Ovary (tissue), 9 donors: ENCODE results near the gene IMMP2L. TPM values are rescaled to one million over a fixed set of nuclear protein-coding genes. Genes with fewer than 3 reads are reported as not detected.

Source experiments
- DNase-seq, 5 donors: peaks; one replicate each; pipeline ENCODE4 v3.0.0-alpha.2; 2019 to 2020
- H3K27ac ChIP-seq, 2 donors: fragments of 200-600 bp; one replicate each; pipeline versions ENCODE4 v1.5.1 to v1.8.0; 2019 to 2022
- H3K27me3 ChIP-seq: fragments of 200-600 bp; one replicate; pipeline ENCODE4 v1.8.0; 2022
- H3K36me3 ChIP-seq: fragments of 200-600 bp; sonication (generic); one replicate; pipeline ENCODE4 v1.5.1; 2019
- H3K4me1 ChIP-seq: one replicate; pipeline ENCODE4 v1.8.1; 2013; ENCODE audit warnings: mild to moderate bottlenecking, moderate library complexity; ENCODE audit not compliant: insufficient read depth
- H3K4me3 ChIP-seq: fragments of 200-600 bp; sonication (generic); one replicate; pipeline ENCODE4 v1.5.1; 2017
- H3K9me3 ChIP-seq, 2 donors: fragments of 200-600 bp in 1 of 2; sonication (generic) in 1 of 2; one replicate each; pipeline versions ENCODE4 v1.5.1 to v1.8.1; 2013 to 2019; ENCODE audit warnings: mild to moderate bottlenecking in 1 of 2, moderate library complexity in 1 of 2
- EP300 ChIP-seq: sonication (generic); formaldehyde crosslinking; IDR thresholded peaks from one replicate; pipeline ENCODE4 v1.6.1; 2017; ENCODE audit warnings: antibody characterized with exemption
- POLR2A ChIP-seq: fragments of 450-650 bp; IDR thresholded peaks from one replicate; pipeline ENCODE4 v1.6.1; 2017; ENCODE audit warnings: antibody characterized with exemption, mild to moderate bottlenecking, moderate library complexity
- WGBS, 3 donors: extraction: QIAGEN DNeasy Blood & Tissue Kit in 1 of 3; methylation state at CpG; one replicate each; pipeline versions ENCODE4 v1.1.5 to v1.1.7; 2013 to 2017; 5-methylcytosine and 5-hydroxymethylcytosine counted together
- intact Hi-C, 4 donors: fragments of 100-400 bp; cut with DNase I; formaldehyde crosslinking; loops; one replicate each; pipeline versions ENCODE4 v1.11.0 to v1.15.1; 2022 to 2023
- polyA plus RNA-seq, 2 donors: library from polyadenylated mRNA; stranded (reverse); fragments of 200-250 nt in 1 of 2; fragments of 350-450 nt in 1 of 2; fragmentation: Illumina TruSeq in 1 of 2; extraction: RNeasy Lipid Tissue Mini Kit (QIAGEN cat#74804) in 1 of 2; gene quantifications; one replicate each; pipeline ENCODE4 v1.2.3, GENCODE V29; 2013 to 2014
- total RNA-seq, 7 donors: library from RNA; depleted of rRNA in 2 of 7; stranded (reverse); fragments of >200 nt in 2 of 7; fragmentation: NEBNext Ultra II Directional in 3 of 7; extraction: Animal tissue kit (Norgen Biotek cat#: 25700) in 3 of 7; gene quantifications; one replicate each; pipeline versions ENCODE4 v1.1.0 to v1.2.4, GENCODE V29; 2016 to 2023
- TF ChIP-seq, protein P1 (sequence below), 3 donors: fragments of 450-650 bp in 2 of 3; fragments of 200-600 bp in 1 of 3; IDR thresholded peaks; one replicate each; pipeline versions ENCODE4 v1.5.1 to v1.8.0; 2016 to 2022; ENCODE audit warnings: antibody characterized with exemption in 3 of 3, mild to moderate bottlenecking in 1 of 3
- donor health status: DM: no; HTN: no; CAD: no; lungs with moderate emphysema.
- donor health status: DM: no; HTN: no; CAD: no.
- donor health status: Bipolar disorder and iron deficiency.
- donor health status: DM: yes; HTN: yes; CAD: no.
- donor health status: DM: no; HTN: no; CAD: no.
- donor health status: DM: yes; HTN: yes; CAD: no.

The IMMP2L gene
- total and polyA plus RNA-seq, 9 donors: 19.5 to 36.9 (median 29.9) TPM

DNA sequence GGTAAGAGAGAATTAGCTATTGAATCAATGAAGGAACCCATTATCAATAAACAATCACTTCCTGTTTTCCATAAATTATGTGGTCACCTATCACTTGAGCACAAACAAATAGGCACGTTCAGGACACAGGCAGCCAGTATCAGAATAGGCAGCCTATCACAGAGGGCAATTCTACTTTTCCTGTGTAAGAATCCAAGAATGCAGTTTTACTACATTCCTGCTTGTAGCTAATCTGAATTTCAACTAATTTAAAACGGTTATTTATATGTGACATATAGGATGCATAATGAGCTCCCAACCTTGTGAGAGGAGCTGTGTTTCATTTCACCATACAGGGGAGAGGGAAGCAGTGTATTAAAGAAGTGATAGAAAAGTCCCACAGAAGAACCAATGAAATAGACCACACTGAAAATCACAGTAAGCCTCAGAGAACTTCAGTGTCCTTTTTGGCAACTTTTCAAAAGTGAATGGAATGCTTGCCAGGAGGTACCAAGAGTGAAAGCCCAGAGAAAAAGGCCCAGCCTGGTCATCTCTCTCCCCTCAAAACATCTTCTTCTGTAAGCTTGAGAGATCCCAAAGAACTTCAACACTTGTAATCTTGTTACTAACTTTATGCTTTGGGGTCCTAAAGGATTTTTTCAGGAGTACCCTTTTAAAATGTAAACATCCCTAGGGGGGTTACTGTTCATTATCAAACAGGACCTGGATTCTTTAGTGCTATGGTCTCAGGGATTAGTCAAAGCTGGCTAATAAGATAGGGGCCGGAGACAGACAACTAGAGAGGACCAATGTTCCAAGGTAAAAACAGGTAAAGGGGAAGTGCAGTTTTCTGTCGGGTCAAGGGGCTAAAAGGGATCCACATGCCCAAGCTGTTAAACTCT is 1.3 kb downstream of the IMMP2L start:
- WGBS, 3 donors: 30 to 35% (median 35%) methylated on average over 4 of the region's 4 CpGs
- intact Hi-C loops: no loop called here
- Histone ChIP-seq H3K4me1 (peaks cover 2% of the 10 kb centered on the region), H3K36me3 (no peaks in the 10 kb centered on the region), H3K4me3 (peak overlapping the region; percentile 63), H3K9me3 (no peaks in the 10 kb centered on the region), H3K27ac (peak overlapping the region in 1 of 2 donors; percentile 75), H3K27me3 (no peaks in the 10 kb centered on the region)
- TF ChIP-seq, protein P1, sequence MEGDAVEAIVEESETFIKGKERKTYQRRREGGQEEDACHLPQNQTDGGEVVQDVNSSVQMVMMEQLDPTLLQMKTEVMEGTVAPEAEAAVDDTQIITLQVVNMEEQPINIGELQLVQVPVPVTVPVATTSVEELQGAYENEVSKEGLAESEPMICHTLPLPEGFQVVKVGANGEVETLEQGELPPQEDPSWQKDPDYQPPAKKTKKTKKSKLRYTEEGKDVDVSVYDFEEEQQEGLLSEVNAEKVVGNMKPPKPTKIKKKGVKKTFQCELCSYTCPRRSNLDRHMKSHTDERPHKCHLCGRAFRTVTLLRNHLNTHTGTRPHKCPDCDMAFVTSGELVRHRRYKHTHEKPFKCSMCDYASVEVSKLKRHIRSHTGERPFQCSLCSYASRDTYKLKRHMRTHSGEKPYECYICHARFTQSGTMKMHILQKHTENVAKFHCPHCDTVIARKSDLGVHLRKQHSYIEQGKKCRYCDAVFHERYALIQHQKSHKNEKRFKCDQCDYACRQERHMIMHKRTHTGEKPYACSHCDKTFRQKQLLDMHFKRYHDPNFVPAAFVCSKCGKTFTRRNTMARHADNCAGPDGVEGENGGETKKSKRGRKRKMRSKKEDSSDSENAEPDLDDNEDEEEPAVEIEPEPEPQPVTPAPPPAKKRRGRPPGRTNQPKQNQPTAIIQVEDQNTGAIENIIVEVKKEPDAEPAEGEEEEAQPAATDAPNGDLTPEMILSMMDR (IDR thresholded peaks at IDR 0.05): no peak
- TF ChIP-seq EP300 (no peak), POLR2A (no peak)
- no peak for DNase-seq

DNA sequence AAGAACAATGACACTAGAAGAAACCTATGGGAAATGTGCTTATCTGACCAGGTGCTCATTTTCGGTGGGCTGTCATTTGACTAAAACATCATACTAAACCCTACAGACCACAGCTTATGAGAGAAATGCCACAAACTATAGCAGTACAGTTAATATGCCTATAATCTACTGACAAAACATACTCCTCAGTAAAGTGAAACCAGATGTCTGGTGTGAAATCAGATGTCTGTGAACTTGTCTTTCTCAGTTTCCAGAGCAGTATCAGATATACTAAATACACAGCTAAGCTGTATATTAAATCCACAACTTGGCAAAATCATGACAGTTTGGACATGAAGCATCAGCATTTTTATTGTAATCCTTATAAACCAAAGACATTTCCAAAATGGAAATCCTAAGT is 3.3 kb downstream of the IMMP2L start:
- Histone ChIP-seq H3K27ac (no peak overlapping the region), H3K36me3 (no peaks in the 10 kb centered on the region), H3K9me3 (no peaks in the 10 kb centered on the region), H3K27me3 (no peaks in the 10 kb centered on the region), H3K4me3 (no peak overlapping the region), H3K4me1 (peaks cover 2% of the 10 kb centered on the region)
- intact Hi-C loops: no loop called here
- TF ChIP-seq EP300 (no peak), POLR2A (no peak)
- TF ChIP-seq, protein P1 (IDR thresholded peaks at IDR 0.05): no peak
- DNase-seq: no peak
- 83 to 91% (median 90%) methylated on average over 1 of the region's 1 CpG for WGBS, 3 donors

GRCh38 chr7:111556977-111557376 is 5.3 kb downstream of the IMMP2L start:
- intact Hi-C loops: no loop called here
- Histone ChIP-seq H3K4me3 (no peak overlapping the region), H3K27ac (no peak overlapping the region), H3K4me1 (peaks cover 2% of the 10 kb centered on the region), H3K9me3 (no peaks in the 10 kb centered on the region), H3K36me3 (no peaks in the 10 kb centered on the region), H3K27me3 (no peaks in the 10 kb centered on the region)
- no peak for DNase-seq
- TF ChIP-seq POLR2A (no peak), EP300 (no peak)
- TF ChIP-seq, protein P1 (IDR thresholded peaks at IDR 0.05): no peak

- Histone ChIP-seq H3K4me3 (no peak overlapping the region), H3K27me3 (no peaks in the 10 kb centered on the region), H3K4me1 (peaks cover 2% of the 10 kb centered on the region), H3K9me3 (no peaks in the 10 kb centered on the region), H3K27ac (no peak overlapping the region), H3K36me3 (no peaks in the 10 kb centered on the region)
- WGBS, 3 donors: 39 to 40% (median 39%) methylated on average over 4 of the region's 4 CpGs
- intact Hi-C loops: no loop called here
- DNase-seq: no peak
- TF ChIP-seq POLR2A: no peak
- TF ChIP-seq, protein P1 (IDR thresholded peaks at IDR 0.05): no peak
- TF ChIP-seq EP300: no peak
These were observed 8.2 kb downstream of the IMMP2L start for GRCh38 chr7:111554086-111554485.
